ENCODE measurements around the gene ZNF654. TPM values are rescaled to one million over a fixed set of nuclear protein-coding genes. Genes with fewer than 3 reads are reported as not detected.
A peak's percentile ranks its signal among the peaks of the same experiment; 100 is the strongest.

Gene ZNF654
- total RNA-seq, 3 donors from 2014 or later (not counting 1 experiment from before 2014, with no cell fraction given): 11.9 to 16.7 (median 12.2) TPM

GRCh38 chr3:88123526-88123925 lies 64.5 kb downstream of the ZNF654 start:
- H3K4me3 ChIP-seq (ENCODE audit: low read length): no peak overlapping the region
- H3K27me3 ChIP-seq (ENCODE audit: control insufficient read depth, insufficient read depth, low read length): no peaks in the 10 kb centered on the region
- WGBS (ENCODE audit: insufficient coverage): 89% methylated on average over 1 of the region's 1 CpG
- ATAC-seq (no peak), DNase-seq (no peak)
- H3K27ac Mint-ChIP-seq: no peak overlapping the region
- H3K36me3 ChIP-seq (ENCODE audit: control insufficient read depth, insufficient read depth, low read length): peaks cover 5% of the 10 kb centered on the region
- no peaks in the 10 kb centered on the region for H3K9me3 ChIP-seq (ENCODE audit: control insufficient read depth, insufficient read depth, low read length)
- H3K4me1 Mint-ChIP-seq: peaks cover 6 to 16% of the 10 kb centered on the region in 2 donors
- TF ChIP-seq, protein P1, sequence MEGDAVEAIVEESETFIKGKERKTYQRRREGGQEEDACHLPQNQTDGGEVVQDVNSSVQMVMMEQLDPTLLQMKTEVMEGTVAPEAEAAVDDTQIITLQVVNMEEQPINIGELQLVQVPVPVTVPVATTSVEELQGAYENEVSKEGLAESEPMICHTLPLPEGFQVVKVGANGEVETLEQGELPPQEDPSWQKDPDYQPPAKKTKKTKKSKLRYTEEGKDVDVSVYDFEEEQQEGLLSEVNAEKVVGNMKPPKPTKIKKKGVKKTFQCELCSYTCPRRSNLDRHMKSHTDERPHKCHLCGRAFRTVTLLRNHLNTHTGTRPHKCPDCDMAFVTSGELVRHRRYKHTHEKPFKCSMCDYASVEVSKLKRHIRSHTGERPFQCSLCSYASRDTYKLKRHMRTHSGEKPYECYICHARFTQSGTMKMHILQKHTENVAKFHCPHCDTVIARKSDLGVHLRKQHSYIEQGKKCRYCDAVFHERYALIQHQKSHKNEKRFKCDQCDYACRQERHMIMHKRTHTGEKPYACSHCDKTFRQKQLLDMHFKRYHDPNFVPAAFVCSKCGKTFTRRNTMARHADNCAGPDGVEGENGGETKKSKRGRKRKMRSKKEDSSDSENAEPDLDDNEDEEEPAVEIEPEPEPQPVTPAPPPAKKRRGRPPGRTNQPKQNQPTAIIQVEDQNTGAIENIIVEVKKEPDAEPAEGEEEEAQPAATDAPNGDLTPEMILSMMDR (IDR thresholded peaks at IDR 0.05): no peak
- intact Hi-C loops (cut with micrococcal nuclease): no loop called here
- no peaks in the 10 kb centered on the region for H3K4me1 ChIP-seq (ENCODE audit: control insufficient read depth, insufficient read depth, low read length)
- no peaks in the 10 kb centered on the region for H3K9me3 Mint-ChIP-seq
- H3K27ac ChIP-seq (ENCODE audit: low read length): no peak overlapping the region
- no peak overlapping the region for H3K4me3 Mint-ChIP-seq
- no peaks in the 10 kb centered on the region for H3K27me3 Mint-ChIP-seq (ENCODE audit: low read depth in 2 of 2)
- no peaks in the 10 kb centered on the region for H3K36me3 Mint-ChIP-seq

- Mint-ChIP-seq H3K27me3 (ENCODE audit: low read depth in 2 of 2) (no peaks in the 10 kb centered on the region), H3K4me3 (no peak overlapping the region), H3K9me3 (no peaks in the 10 kb centered on the region), H3K4me1 (peaks cover 8 to 15% of the 10 kb centered on the region in 2 donors), H3K27ac (no peak overlapping the region), H3K36me3 (no peaks in the 10 kb centered on the region)
- peaks cover 38% of the 10 kb centered on the region for H3K36me3 ChIP-seq (ENCODE audit: control insufficient read depth, insufficient read depth, low read length)
- DNase-seq: no peak
- 75% methylated on average over 1 of the region's 1 CpG for WGBS (ENCODE audit: insufficient coverage)
- no peak overlapping the region for H3K4me3 ChIP-seq (ENCODE audit: low read length)
- intact Hi-C loops (cut with micrococcal nuclease): no loop called here
- H3K4me1 ChIP-seq (ENCODE audit: control insufficient read depth, insufficient read depth, low read length): no peaks in the 10 kb centered on the region
- no peaks in the 10 kb centered on the region for H3K27me3 ChIP-seq (ENCODE audit: control insufficient read depth, insufficient read depth, low read length)
- TF ChIP-seq, protein P1 (IDR thresholded peaks at IDR 0.05): no peak
- no peaks in the 10 kb centered on the region for H3K9me3 ChIP-seq (ENCODE audit: control insufficient read depth, insufficient read depth, low read length)
- H3K27ac ChIP-seq (ENCODE audit: low read length): no peak overlapping the region
- no peak for ATAC-seq
Observed at GRCh38 chr3:88131695-88132094, 72.6 kb downstream of the ZNF654 start.

DNA sequence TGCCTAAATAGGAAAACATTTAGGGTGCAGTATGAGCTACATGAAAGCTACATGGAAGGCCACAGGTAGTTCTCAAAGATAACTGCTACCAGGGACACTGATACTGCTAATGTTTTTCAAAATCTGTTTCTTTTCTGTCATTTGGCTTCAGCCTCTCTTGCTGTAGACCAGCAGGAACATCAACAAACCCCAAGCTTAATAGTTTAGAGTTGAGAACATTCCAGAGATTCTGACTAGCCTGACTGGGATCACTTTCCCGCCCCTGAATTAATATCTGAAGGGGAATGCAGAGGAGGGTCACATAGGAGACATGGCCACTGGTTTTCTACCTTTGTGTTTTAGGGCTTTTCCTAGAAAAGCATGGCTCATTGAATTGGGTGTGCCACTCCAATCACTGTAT lies 73.8 kb downstream of the ZNF654 start:
- H3K36me3 ChIP-seq (ENCODE audit: control insufficient read depth, insufficient read depth, low read length): peaks cover 43% of the 10 kb centered on the region
- peak overlapping the region in 1 of 2 donors; percentile 8 for H3K27ac Mint-ChIP-seq

More for the DNA sequence above, 73.8 kb downstream of the ZNF654 start:
- TF ChIP-seq, protein P1 (IDR thresholded peaks at IDR 0.05): no peak
- Mint-ChIP-seq H3K9me3 (no peaks in the 10 kb centered on the region), H3K36me3 (no peaks in the 10 kb centered on the region), H3K4me1 (peaks cover 0 to 8% of the 10 kb centered on the region in 2 donors), H3K27me3 (ENCODE audit: low read depth in 2 of 2) (no peaks in the 10 kb centered on the region), H3K4me3 (no peak overlapping the region)
- Histone ChIP-seq H3K27ac (ENCODE audit: low read length) (no peak overlapping the region), H3K27me3 (ENCODE audit: control insufficient read depth, insufficient read depth, low read length) (no peaks in the 10 kb centered on the region), H3K9me3 (ENCODE audit: control insufficient read depth, insufficient read depth, low read length) (no peaks in the 10 kb centered on the region), H3K4me3 (ENCODE audit: low read length) (no peak overlapping the region), H3K4me1 (ENCODE audit: control insufficient read depth, insufficient read depth, low read length) (no peaks in the 10 kb centered on the region)
- intact Hi-C loops (cut with micrococcal nuclease): no loop called here
- DNase-seq (no peak), ATAC-seq (no peak)
- WGBS (ENCODE audit: insufficient coverage): 100% methylated on average over 1 of the region's 1 CpG
